Globus pallidus (tissue), 1 donor: ENCODE data around the gene PCSK5.
A peak's percentile ranks its signal among the peaks of the same experiment; 100 is the strongest.

Experiments used
- DNase-seq: peaks from one replicate; pipeline ENCODE4 v3.0.0-alpha.2; 2015; ENCODE audit warnings: low spot score

The PCSK5 gene

GRCh38 chr9:76082057-76082456, 191.6 kb downstream of the PCSK5 start:
- peak; percentile 20 for DNase-seq

- DNase-seq: no peak
Observed at GRCh38 chr9:76085596-76085995, 195.1 kb downstream of the PCSK5 start.

- no peak for DNase-seq
Observed at GRCh38 chr9:76086539-76086938, 196.1 kb downstream of the PCSK5 start.

- no peak for DNase-seq
Observed at GRCh38 chr9:76087976-76088375, 197.5 kb downstream of the PCSK5 start.

- DNase-seq: no peak
Observed at GRCh38 chr9:76090330-76090729, 199.9 kb downstream of the PCSK5 start.

- no peak for DNase-seq
Observed at GRCh38 chr9:76090909-76091308, 200.4 kb downstream of the PCSK5 start.

GRCh38 chr9:76092572-76092971, 202.1 kb downstream of the PCSK5 start:
- DNase-seq: no peak

GRCh38 chr9:76095585-76095984, 205.1 kb downstream of the PCSK5 start:
- no peak for DNase-seq

- DNase-seq: no peak
Observed at GRCh38 chr9:76099516-76099915, 209.0 kb downstream of the PCSK5 start.

- no peak for DNase-seq
Observed at GRCh38 chr9:76101075-76101474, 210.6 kb downstream of the PCSK5 start.

- DNase-seq: no peak
Observed at GRCh38 chr9:76101491-76101890, 211.0 kb downstream of the PCSK5 start.

- no peak for DNase-seq
Observed at GRCh38 chr9:76101947-76102346, 211.5 kb downstream of the PCSK5 start.

GRCh38 chr9:76103531-76104315, 213.2 kb downstream of the PCSK5 start:
- DNase-seq: no peak

GRCh38 chr9:76107482-76107881, 217.0 kb downstream of the PCSK5 start:
- peak; percentile 52 for DNase-seq

GRCh38 chr9:76109953-76110352, 219.5 kb downstream of the PCSK5 start:
- peak; percentile 7 for DNase-seq

GRCh38 chr9:76112151-76112550, 221.7 kb downstream of the PCSK5 start:
- DNase-seq: no peak

- no peak for DNase-seq
Observed at GRCh38 chr9:76114144-76114543, 223.7 kb downstream of the PCSK5 start.

- DNase-seq: no peak
Observed at GRCh38 chr9:76115396-76115795, 224.9 kb downstream of the PCSK5 start.

- DNase-seq: no peak
Observed at GRCh38 chr9:76115982-76116646, 225.6 kb downstream of the PCSK5 start.

- no peak for DNase-seq
Observed at GRCh38 chr9:76116913-76117312, 226.4 kb downstream of the PCSK5 start.

- no peak for DNase-seq
Observed at GRCh38 chr9:76127637-76128036, 237.2 kb downstream of the PCSK5 start.

GRCh38 chr9:76135902-76136301, 245.4 kb downstream of the PCSK5 start:
- DNase-seq: no peak

GRCh38 chr9:76136986-76137385, 246.5 kb downstream of the PCSK5 start:
- no peak for DNase-seq

GRCh38 chr9:76137931-76138330, 247.5 kb downstream of the PCSK5 start:
- DNase-seq: no peak
